Activated CD8-positive, alpha-beta T cell treated with anti-CD3 and anti-CD28 coated beads for 36 hours (primary cell): ENCODE data around the gene NOC2L. TPM values are rescaled to one million over a fixed set of nuclear protein-coding genes. Genes with fewer than 3 reads are reported as not detected.
A peak's percentile ranks its signal among the peaks of the same experiment; 100 is the strongest.

Experiments
- ATAC-seq: fragments of 200-7000 bp; cut with Tn5 transposase; one replicate; pipeline ENCODE4 v1.10.0; 2021; ENCODE audit warnings: mild to moderate bottlenecking, moderate library complexity
- CTCF ChIA-PET: fragments of 350-600 bp; sonication (Branson Sonifier 250); formaldehyde crosslinking; loops from one replicate; lab custom pipeline; 2021; ENCODE audit warnings: antibody characterized with exemption; lab: Charles Lee
- POLR2A ChIA-PET: fragments of 350-600 bp; sonication (Branson Sonifier 250); formaldehyde crosslinking; loops from one replicate; lab custom pipeline; 2021; ENCODE audit warnings: antibody characterized with exemption; lab: Charles Lee
- DNase-seq: peaks from one replicate; pipeline ENCODE4 v3.0.0-alpha.2; 2020
- H3K27ac Mint-ChIP-seq: one replicate; pipeline ENCODE4 v1.8.0; 2021; ENCODE audit warnings: mild to moderate bottlenecking, mixed read lengths
- H3K27me3 Mint-ChIP-seq: one replicate; pipeline ENCODE4 v1.8.0; 2021; ENCODE audit warnings: mixed read lengths
- H3K36me3 Mint-ChIP-seq: one replicate; pipeline ENCODE4 v1.8.0; 2021; ENCODE audit warnings: low read depth, mixed read lengths
- H3K4me1 Mint-ChIP-seq: one replicate; pipeline ENCODE4 v1.8.0; 2021; ENCODE audit warnings: low read depth, mixed read lengths
- H3K4me3 Mint-ChIP-seq: one replicate; pipeline ENCODE4 v1.8.0; 2021; ENCODE audit warnings: mild to moderate bottlenecking, moderate library complexity, mixed read lengths
- H3K9me3 Mint-ChIP-seq: one replicate; pipeline ENCODE4 v1.8.0; 2021; ENCODE audit warnings: mixed read lengths
- intact Hi-C: fragments of 100-400 bp; cut with micrococcal nuclease; formaldehyde crosslinking; loops from one replicate; pipeline ENCODE4 v1.10.0; 2022
- total RNA-seq, 2 experiments: library from RNA; stranded (reverse); gene quantifications; one replicate each; pipeline ENCODE4 v1.2.3, GENCODE V29; 2021
- TF ChIP-seq, protein P1 (sequence below): fragments of 200-600 bp; IDR thresholded peaks from one replicate; pipeline ENCODE4 v1.8.0; 2022; ENCODE audit warnings: antibody characterized with exemption, mild to moderate bottlenecking

NOC2L gene
- total RNA-seq, 2 experiments from 2014 or later, result 138 to 139 TPM

DNA sequence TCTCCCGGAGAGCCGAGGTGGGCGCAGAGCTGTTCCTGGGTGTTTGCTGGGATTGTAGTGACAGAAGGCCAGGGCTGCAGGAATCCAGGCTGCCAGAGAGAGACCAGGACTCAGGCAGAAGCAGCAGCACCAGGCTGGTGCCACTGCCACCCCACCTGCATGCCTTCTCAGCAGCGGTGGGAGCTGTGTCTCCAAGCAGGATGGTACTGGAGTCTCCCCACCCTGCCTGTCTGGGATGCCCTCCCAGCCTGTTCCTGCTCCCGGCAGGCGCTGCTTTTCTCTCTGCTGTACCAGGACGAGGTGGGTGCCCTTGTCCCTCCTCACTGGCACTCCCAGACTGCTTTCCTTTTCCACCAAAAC is 45.3 kb upstream of the NOC2L start:
- DNase-seq (no peak), ATAC-seq (no peak)
- H3K4me3 Mint-ChIP-seq, result no peak overlapping the region
- peaks cover 15% of the 10 kb centered on the region for H3K4me1 Mint-ChIP-seq
- ChIA-PET POLR2A (interaction anchor here (1.6 kb wide), 1 partner anchor 9 kb away, joined by 3 read pairs; the partner anchor contains the start of gene ISG15), CTCF (interaction anchor here (1.4 to 5.0 kb wide), 3 partner anchors 11 to 118 kb away, joined by 3 to 37 read pairs (median 29); no protein-coding TSS in a partner anchor)
- peaks cover 2% of the 10 kb centered on the region for H3K9me3 Mint-ChIP-seq
- H3K27ac Mint-ChIP-seq, result no peak overlapping the region
- peaks cover 34% of the 10 kb centered on the region for H3K27me3 Mint-ChIP-seq
- TF ChIP-seq, protein P1, sequence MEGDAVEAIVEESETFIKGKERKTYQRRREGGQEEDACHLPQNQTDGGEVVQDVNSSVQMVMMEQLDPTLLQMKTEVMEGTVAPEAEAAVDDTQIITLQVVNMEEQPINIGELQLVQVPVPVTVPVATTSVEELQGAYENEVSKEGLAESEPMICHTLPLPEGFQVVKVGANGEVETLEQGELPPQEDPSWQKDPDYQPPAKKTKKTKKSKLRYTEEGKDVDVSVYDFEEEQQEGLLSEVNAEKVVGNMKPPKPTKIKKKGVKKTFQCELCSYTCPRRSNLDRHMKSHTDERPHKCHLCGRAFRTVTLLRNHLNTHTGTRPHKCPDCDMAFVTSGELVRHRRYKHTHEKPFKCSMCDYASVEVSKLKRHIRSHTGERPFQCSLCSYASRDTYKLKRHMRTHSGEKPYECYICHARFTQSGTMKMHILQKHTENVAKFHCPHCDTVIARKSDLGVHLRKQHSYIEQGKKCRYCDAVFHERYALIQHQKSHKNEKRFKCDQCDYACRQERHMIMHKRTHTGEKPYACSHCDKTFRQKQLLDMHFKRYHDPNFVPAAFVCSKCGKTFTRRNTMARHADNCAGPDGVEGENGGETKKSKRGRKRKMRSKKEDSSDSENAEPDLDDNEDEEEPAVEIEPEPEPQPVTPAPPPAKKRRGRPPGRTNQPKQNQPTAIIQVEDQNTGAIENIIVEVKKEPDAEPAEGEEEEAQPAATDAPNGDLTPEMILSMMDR, result no peak
- intact Hi-C loops, result no loop called here
- peaks cover 2% of the 10 kb centered on the region for H3K36me3 Mint-ChIP-seq

DNA sequence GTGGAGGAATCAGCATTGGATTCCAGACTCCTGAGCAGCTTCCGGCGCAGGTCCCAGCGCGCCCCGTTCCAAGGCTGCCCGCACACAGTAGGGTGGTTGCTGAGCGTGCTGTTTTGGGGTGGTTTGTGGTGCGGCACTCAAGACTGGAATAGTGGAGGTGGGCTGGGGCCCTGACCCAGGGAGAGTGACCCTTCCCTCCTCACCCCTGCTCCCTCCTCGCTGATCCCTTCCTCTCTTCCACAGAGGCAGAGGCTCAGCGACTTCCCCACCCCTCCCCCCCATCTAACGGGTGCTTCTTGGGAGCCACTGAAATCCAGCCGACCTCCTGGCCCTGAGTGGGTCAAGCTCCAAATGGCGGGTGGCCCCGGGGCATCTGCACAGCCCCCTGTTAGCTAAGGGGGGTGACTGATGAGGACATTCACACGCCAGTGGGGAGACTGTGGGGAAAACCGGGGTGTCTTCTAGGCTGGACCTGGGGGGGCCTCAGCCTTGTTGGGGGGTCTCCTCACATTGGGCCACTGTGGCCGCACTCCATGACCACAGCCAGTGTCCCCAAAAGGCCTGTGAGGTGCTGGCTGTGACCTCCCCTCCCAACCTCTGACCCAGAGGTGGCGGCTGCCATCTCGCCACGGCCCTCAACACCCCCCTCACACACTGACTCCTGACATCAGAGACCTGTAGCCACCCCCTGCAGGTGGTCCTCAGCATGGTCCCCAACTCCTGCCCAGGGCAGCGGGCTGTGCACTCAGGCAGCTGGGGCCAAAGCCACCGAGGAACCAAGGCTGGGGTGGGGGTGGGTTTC is 44.8 kb upstream of the NOC2L start:
- H3K9me3 Mint-ChIP-seq, result no peaks in the 10 kb centered on the region
- peaks cover 34% of the 10 kb centered on the region for H3K27me3 Mint-ChIP-seq
- ATAC-seq (no peak), DNase-seq (no peak)
- TF ChIP-seq, protein P1, result no peak
- intact Hi-C loops, result no loop called here
- H3K27ac Mint-ChIP-seq, result no peak overlapping the region
- no peak overlapping the region for H3K4me3 Mint-ChIP-seq
- H3K4me1 Mint-ChIP-seq, result peaks cover 13% of the 10 kb centered on the region
- ChIA-PET POLR2A (interaction anchor here (0.7 to 1.6 kb wide), 2 partner anchors 10 to 51 kb away, joined by 3 read pairs; partner anchors contain the start of gene ISG15), CTCF (interaction anchor here (1.4 to 5.0 kb wide), 5 partner anchors 11 to 119 kb away, joined by 3 to 37 read pairs (median 22); no protein-coding TSS in a partner anchor)
- peaks cover 2% of the 10 kb centered on the region for H3K36me3 Mint-ChIP-seq

DNA sequence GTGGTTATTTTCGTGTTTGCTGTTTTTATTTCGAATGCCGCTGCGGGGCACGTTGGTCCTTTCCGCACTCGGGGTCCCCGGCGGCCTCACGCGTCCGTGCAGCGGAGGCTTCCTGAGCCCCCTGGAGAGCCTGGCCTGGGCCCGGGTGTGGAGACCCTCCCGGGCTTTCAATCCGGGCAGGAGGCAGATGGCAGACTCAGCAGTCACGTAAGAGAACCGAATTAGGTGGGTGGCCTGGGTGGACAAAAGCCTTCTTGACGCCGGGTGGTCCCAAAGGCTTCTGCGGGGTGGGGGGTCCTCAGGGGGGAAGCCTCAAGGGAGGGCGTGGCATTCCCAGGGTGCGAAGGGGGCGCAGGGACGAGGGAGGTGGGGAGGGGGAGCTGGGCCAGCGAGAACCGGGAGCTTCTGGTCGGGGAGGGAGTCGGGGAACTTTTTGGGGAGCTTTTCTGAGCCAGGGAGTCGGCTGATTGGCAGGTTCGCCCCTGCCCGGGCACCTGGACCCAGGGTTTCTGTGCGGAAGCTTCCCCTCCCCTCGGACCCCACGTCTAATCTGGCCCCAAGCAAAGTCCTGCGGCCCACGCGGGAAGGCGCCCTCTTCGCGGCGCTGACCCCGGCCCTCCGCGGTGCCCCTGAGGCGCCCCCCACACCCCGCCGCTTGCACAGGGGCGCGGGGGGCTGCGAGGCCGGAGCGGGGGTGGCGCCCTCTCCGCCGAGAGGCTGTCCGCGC is 42.2 kb upstream of the NOC2L start:
- POLR2A ChIA-PET, result interaction anchor here (1.0 to 1.7 kb wide), 2 partner anchors 12 to 63 kb away, joined by 6 read pairs; partner anchors contain the start of gene ISG15
- Mint-ChIP-seq H3K36me3 (peaks cover 2% of the 10 kb centered on the region), H3K27me3 (peaks cover 40% of the 10 kb centered on the region), H3K27ac (peak overlapping the region; percentile 86), H3K4me1 (peaks cover 15% of the 10 kb centered on the region), H3K9me3 (no peaks in the 10 kb centered on the region), H3K4me3 (peak overlapping the region; percentile 65)
- intact Hi-C loops, result no loop called here
- TF ChIP-seq, protein P1, result no peak
- no peak for DNase-seq
- no peak for ATAC-seq
- CTCF ChIA-PET, result interaction anchor here (0.6 to 5.0 kb wide), 12 partner anchors 8 to 259 kb away, joined by 3 to 37 read pairs (median 14); partner anchors contain the start of genes AGRN, ISG15 and PLEKHN1

DNA sequence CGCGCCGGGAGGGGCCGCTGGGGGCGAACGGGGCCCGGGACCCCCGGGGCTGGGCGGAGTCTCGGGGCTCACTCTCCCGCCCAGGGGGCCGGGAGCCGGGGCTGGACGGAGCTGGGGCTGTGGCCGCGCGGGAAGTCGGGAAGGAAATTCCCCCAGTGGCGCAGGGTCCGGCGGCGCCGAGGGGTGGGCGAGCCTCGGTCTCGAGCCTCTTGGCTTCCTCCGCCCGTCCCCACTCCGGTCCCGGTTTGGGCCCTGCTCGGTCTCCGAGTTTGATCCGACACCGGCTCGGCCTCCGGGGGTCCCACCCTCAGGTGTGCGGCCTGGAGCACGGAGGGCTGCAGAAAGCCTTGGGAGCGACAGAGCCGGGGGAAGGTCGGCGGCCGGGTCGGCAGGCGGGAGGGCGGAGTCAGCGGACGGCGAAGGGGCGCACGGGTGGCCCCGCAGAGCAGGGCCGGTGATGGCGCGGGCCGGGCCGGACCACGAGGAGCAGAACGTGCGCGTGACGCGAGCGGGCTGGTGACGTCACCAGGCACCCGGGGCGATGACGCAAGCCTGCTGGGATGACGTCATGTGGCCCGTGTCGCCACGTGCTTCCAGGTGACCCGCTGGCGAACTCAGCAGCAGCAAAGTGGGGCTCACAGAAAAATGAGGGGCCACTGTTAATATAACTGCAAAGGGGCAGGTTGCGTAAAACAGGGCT is 41.5 kb upstream of the NOC2L start:
- POLR2A ChIA-PET, result interaction anchor here (0.9 to 1.0 kb wide), 2 partner anchors 11 to 12 kb away, joined by 3 to 6 read pairs; partner anchors contain the start of gene ISG15
- Mint-ChIP-seq H3K27me3 (peaks cover 42% of the 10 kb centered on the region), H3K4me1 (peaks cover 19% of the 10 kb centered on the region), H3K4me3 (peak overlapping the region; percentile 65), H3K9me3 (no peaks in the 10 kb centered on the region), H3K36me3 (peaks cover 2% of the 10 kb centered on the region), H3K27ac (peak overlapping the region; percentile 86)
- TF ChIP-seq, protein P1, result no peak
- CTCF ChIA-PET, result interaction anchor here (0.6 to 5.0 kb wide), 10 partner anchors 8 to 260 kb away, joined by 3 to 37 read pairs (median 16); partner anchors contain the start of genes AGRN and ISG15
- peak; percentile 26 for ATAC-seq
- intact Hi-C loops, result no loop called here
- peak; percentile 79 for DNase-seq
